SK-N-SH treated with all-trans-retinoic acid at 6 μM for 48 hours (cell line): Measurements from ENCODE around the gene ARGLU1.

ENCODE experiments used
- ATAC-seq: fragments of 200-7000 bp; cut with Tn5 transposase; 3 replicates; pipeline ENCODE4 v1.9.1; 2020; ENCODE audit warnings: mild to moderate bottlenecking, moderate library complexity
- BACH2 ChIP-seq: fragments of 250-450 bp; sonication (Bioruptor Pico); IDR thresholded peaks from 2 replicates; pipeline ENCODE4 v1.9.0; 2021; ENCODE audit warnings: mild to moderate bottlenecking, borderline replicate concordance
- CSDC2 ChIP-seq: fragments of 250-450 bp; sonication (Bioruptor Pico); IDR thresholded peaks from 2 replicates; pipeline ENCODE4 v1.5.0; 2020; ENCODE audit warnings: mild to moderate bottlenecking, moderate library complexity
- ESRRG ChIP-seq: fragments of 250-450 bp; sonication (Bioruptor Pico); IDR thresholded peaks from 2 replicates; pipeline ENCODE4 v1.6.1; 2021; ENCODE audit warnings: mild to moderate bottlenecking
- GLIS3 ChIP-seq: fragments of 250-450 bp; sonication (Bioruptor Pico); IDR thresholded peaks from 2 replicates; pipeline ENCODE4 v1.5.0; 2020; ENCODE audit warnings: mild to moderate bottlenecking, moderate library complexity
- OSR1 ChIP-seq: fragments of 250-450 bp; sonication (Bioruptor Pico); IDR thresholded peaks from 2 replicates; pipeline ENCODE4 v1.8.0; 2022; ENCODE audit warnings: moderate library complexity, mild to moderate bottlenecking, inconsistent platforms
- PPARA ChIP-seq: fragments of 250-450 bp; sonication (Bioruptor Pico); IDR thresholded peaks from 2 replicates; pipeline ENCODE4 v1.5.0; 2020; ENCODE audit warnings: mild to moderate bottlenecking, borderline replicate concordance
- RARB ChIP-seq: fragments of 250-450 bp; sonication (Bioruptor Pico); IDR thresholded peaks from 2 replicates; pipeline ENCODE4 v1.8.0; 2021; ENCODE audit warnings: mild to moderate bottlenecking, moderate library complexity
- SNAI2 ChIP-seq: fragments of 250-450 bp; sonication (Bioruptor Pico); IDR thresholded peaks from 2 replicates; pipeline ENCODE4 v1.5.0; 2020; ENCODE audit warnings: mild to moderate bottlenecking, moderate library complexity
- TCF4 ChIP-seq: fragments of 250-450 bp; sonication (Bioruptor Pico); IDR thresholded peaks from 2 replicates; pipeline ENCODE4 v1.8.0; 2021; ENCODE audit warnings: mild to moderate bottlenecking, moderate library complexity, borderline replicate concordance
- TOX ChIP-seq: fragments of 250-450 bp; sonication (Bioruptor Pico); IDR thresholded peaks from 2 replicates; pipeline ENCODE4 v1.8.0; 2021; ENCODE audit warnings: mild to moderate bottlenecking, moderate library complexity, borderline replicate concordance
- ZC3H10 ChIP-seq: fragments of 250-450 bp; sonication (Bioruptor Pico); IDR thresholded peaks from 2 replicates; pipeline ENCODE4 v1.5.1; 2021; ENCODE audit warnings: mild to moderate bottlenecking, moderate library complexity
- ZFP30 ChIP-seq: fragments of 450-650 bp; formaldehyde crosslinking; IDR thresholded peaks from 2 replicates; pipeline ENCODE4 v1.5.0; 2022; ENCODE audit warnings: mild to moderate bottlenecking, moderate library complexity
- ZNF565 ChIP-seq: fragments of 450-650 bp; formaldehyde crosslinking; conservative IDR thresholded peaks from 2 replicates; pipeline ENCODE4 v1.5.0; 2020; ENCODE audit warnings: low read depth, mild to moderate bottlenecking, moderate library complexity
- ZNF70 ChIP-seq: fragments of 450-650 bp; formaldehyde crosslinking; IDR thresholded peaks from 2 replicates; pipeline ENCODE4 v1.5.0; 2020; ENCODE audit warnings: mild to moderate bottlenecking, moderate library complexity
- ZNF8 ChIP-seq: fragments of 450-650 bp; formaldehyde crosslinking; IDR thresholded peaks from 2 replicates; pipeline ENCODE4 v1.5.0; 2020; ENCODE audit warnings: mild to moderate bottlenecking, moderate library complexity
- TF ChIP-seq, protein P1 (sequence below): fragments of 250-450 bp; sonication (Bioruptor Pico); IDR thresholded peaks from 2 replicates; pipeline ENCODE4 v1.5.0; 2020; ENCODE audit warnings: mild to moderate bottlenecking, moderate library complexity
- TF ChIP-seq, protein P2 (sequence below): fragments of 250-450 bp; sonication (Bioruptor Pico); IDR thresholded peaks from 2 replicates; pipeline ENCODE4 v1.5.1; 2021; ENCODE audit warnings: mild to moderate bottlenecking, moderate library complexity
- TF ChIP-seq, protein P3 (sequence below): fragments of 250-450 bp; sonication (Bioruptor Pico); IDR thresholded peaks from 2 replicates; pipeline ENCODE4 v1.5.1; 2020; ENCODE audit warnings: low read depth, mild to moderate bottlenecking, moderate library complexity
- TF ChIP-seq, protein P4 (sequence below): fragments of 250-450 bp; sonication (Bioruptor Pico); IDR thresholded peaks from 2 replicates; pipeline ENCODE4 v1.8.0; 2021; ENCODE audit warnings: low read depth, mild to moderate bottlenecking, moderate library complexity, borderline replicate concordance

Gene ARGLU1

DNA sequence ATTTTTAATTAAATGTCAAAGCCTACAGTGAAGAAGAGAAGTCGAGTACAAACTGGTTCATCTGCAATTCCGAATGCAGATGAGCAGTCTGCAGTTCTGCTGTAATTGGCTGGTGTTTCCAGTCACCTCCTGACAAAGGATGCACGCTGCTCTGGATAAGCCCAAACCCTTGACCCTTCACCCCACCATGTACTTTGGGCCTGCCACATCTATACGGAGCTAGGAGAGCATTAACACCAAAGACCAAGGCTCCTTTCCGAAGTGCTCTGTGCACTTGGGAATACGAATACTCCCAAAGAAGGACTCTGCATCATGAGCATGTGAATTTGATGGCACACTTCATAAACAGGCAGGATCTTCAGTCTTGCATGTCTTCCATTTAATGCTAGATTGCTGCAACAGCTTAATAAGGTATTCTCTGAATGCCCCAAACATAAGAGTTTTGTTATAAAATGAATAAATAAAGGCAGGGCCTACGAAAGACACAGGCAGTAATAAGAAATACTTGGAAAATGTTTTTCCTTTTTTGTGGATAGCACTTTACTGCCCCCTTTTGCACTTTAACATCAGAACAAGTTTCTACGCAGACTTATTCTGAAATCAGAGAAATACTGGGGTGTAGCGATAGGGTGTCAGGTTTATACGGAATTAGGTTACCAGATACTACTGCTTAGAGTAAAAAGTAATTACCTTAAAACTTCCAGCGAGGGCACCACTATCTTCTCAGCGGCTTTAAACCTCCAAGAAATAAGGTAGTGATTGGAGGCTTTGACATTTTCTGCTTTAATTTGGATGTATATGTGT lies 47.5 kb downstream of the ARGLU1 start:
- TF ChIP-seq CSDC2 (no peak), TCF4 (no peak), GLIS3 (CRISPR knock-in tag) (no peak), OSR1 (no peak), SNAI2 (CRISPR knock-in tag) (no peak), TOX (CRISPR knock-in tag) (no peak)
- TF ChIP-seq, protein P1, sequence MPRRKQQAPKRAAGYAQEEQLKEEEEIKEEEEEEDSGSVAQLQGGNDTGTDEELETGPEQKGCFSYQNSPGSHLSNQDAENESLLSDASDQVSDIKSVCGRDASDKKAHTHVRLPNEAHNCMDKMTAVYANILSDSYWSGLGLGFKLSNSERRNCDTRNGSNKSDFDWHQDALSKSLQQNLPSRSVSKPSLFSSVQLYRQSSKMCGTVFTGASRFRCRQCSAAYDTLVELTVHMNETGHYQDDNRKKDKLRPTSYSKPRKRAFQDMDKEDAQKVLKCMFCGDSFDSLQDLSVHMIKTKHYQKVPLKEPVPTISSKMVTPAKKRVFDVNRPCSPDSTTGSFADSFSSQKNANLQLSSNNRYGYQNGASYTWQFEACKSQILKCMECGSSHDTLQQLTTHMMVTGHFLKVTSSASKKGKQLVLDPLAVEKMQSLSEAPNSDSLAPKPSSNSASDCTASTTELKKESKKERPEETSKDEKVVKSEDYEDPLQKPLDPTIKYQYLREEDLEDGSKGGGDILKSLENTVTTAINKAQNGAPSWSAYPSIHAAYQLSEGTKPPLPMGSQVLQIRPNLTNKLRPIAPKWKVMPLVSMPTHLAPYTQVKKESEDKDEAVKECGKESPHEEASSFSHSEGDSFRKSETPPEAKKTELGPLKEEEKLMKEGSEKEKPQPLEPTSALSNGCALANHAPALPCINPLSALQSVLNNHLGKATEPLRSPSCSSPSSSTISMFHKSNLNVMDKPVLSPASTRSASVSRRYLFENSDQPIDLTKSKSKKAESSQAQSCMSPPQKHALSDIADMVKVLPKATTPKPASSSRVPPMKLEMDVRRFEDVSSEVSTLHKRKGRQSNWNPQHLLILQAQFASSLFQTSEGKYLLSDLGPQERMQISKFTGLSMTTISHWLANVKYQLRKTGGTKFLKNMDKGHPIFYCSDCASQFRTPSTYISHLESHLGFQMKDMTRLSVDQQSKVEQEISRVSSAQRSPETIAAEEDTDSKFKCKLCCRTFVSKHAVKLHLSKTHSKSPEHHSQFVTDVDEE (CRISPR knock-in tag) = no peak

DNA sequence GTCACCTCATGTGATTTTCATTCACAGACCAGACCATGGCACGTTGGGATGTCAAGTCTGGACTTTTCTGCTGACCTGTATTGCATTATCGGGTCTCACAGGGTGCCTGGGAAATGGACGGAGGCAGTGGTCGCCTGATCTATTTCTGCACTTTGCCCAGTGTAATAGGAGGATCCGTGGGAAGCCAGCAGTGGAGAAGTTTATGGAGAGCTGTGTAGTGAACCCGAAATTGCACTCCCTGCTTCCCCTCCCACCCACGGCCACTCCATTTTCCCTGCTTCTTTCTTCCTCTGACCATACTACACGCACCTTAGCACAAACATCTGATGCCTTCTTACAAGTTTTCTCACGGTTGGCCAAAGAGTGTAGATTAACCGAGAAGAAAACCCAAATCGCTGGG lies 49.4 kb downstream of the ARGLU1 start:
- no peak for ATAC-seq
- TF ChIP-seq TOX (CRISPR knock-in tag) = no peak
- TF ChIP-seq, protein P2, sequence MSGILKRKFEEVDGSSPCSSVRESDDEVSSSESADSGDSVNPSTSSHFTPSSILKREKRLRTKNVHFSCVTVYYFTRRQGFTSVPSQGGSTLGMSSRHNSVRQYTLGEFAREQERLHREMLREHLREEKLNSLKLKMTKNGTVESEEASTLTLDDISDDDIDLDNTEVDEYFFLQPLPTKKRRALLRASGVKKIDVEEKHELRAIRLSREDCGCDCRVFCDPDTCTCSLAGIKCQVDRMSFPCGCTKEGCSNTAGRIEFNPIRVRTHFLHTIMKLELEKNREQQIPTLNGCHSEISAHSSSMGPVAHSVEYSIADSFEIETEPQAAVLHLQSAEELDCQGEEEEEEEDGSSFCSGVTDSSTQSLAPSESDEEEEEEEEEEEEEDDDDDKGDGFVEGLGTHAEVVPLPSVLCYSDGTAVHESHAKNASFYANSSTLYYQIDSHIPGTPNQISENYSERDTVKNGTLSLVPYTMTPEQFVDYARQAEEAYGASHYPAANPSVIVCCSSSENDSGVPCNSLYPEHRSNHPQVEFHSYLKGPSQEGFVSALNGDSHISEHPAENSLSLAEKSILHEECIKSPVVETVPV (CRISPR knock-in tag) = no peak
- no peak for TF ChIP-seq PPARA (CRISPR knock-in tag)
- TF ChIP-seq OSR1 = no peak
- TF ChIP-seq ZNF70 = no peak
- TF ChIP-seq ZNF8 = no peak
- TF ChIP-seq ESRRG (CRISPR knock-in tag) = no peak
- no peak for TF ChIP-seq RARB (CRISPR knock-in tag)
- no peak for TF ChIP-seq BACH2 (CRISPR knock-in tag)
- TF ChIP-seq ZC3H10 (CRISPR knock-in tag) = no peak
- TF ChIP-seq, protein P3, sequence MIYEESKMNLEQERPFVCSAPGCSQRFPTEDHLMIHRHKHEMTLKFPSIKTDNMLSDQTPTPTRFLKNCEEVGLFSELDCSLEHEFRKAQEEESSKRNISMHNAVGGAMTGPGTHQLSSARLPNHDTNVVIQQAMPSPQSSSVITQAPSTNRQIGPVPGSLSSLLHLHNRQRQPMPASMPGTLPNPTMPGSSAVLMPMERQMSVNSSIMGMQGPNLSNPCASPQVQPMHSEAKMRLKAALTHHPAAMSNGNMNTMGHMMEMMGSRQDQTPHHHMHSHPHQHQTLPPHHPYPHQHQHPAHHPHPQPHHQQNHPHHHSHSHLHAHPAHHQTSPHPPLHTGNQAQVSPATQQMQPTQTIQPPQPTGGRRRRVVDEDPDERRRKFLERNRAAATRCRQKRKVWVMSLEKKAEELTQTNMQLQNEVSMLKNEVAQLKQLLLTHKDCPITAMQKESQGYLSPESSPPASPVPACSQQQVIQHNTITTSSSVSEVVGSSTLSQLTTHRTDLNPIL = no peak
- no peak for TF ChIP-seq ZNF565 (CRISPR knock-in tag)
- TF ChIP-seq, all 23 proteins: peak for 0

More for the DNA sequence above, 47.5 kb downstream of the ARGLU1 start:
- peak; percentile 42; the same call in 1 of the 3 replicates for ATAC-seq

DNA sequence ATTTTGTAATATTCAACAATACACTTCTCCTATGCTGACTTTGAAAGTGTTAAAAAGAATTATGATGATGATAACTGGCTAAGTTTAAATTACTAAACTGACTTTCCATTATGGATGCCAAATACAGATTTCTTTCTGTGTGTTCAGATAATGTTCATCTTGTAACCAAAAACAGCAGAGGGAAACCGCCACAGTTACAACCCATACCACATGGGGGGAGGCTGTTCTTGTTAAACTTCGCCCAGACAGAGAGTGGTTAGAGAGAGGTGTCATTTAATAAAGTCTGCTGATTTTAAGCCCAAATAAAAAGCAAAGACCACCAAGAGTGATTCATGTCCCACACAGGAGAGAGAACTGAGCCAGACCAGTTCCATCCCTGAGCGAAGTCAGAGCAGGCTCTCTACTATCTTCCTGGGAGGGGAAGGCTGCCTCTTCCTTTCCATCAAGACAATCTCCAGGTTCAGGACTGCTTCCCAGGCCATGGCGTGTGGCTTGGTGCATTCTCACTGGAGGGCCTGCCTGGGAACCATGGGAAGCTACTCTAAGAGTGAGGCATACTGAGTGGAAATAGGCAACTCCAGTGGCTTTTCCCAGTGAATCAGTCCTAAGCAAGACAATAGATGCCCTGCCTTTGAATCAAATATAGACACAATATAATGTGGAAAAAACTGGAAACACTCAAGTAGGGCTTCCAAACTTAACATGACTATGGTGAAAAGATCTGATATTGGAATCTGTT lies 50.7 kb downstream of the ARGLU1 start:
- TF ChIP-seq RARB (CRISPR knock-in tag) (no peak), ZNF70 (no peak), CSDC2 (no peak)
- no peak for ATAC-seq

DNA sequence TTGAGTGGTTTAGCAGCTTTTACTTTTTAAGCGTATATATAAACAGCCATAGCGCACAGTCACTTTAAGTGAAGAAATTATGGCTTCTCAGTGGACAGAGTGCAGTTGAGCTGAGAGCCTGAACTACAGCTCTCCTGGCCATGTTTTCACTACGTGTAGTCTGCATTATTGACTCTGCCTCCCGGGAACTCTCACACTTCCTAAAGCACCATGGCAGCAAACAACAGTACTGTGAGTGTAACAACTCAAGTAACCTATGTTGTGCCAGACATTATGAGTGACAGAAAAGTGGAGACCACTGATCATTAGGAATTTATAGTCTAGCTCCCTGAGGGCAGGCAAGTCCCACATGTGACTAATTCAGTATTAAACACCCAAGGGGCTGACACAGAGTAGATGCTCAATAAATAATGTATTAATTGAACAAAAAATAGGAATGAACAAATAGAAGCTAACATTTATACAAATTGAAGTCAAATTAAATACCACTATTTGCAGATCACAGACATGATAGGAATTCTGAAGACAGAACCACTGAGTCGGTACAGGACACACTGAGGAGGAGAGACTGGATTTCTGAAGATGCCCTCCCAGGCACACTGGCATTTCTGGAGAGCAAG lies 52.2 kb downstream of the ARGLU1 start:
- no peak for ATAC-seq

More for the DNA sequence above, 52.2 kb downstream of the ARGLU1 start:
- no peak for TF ChIP-seq RARB (CRISPR knock-in tag)
- TF ChIP-seq, protein P2 (CRISPR knock-in tag) = no peak
- TF ChIP-seq, protein P4, sequence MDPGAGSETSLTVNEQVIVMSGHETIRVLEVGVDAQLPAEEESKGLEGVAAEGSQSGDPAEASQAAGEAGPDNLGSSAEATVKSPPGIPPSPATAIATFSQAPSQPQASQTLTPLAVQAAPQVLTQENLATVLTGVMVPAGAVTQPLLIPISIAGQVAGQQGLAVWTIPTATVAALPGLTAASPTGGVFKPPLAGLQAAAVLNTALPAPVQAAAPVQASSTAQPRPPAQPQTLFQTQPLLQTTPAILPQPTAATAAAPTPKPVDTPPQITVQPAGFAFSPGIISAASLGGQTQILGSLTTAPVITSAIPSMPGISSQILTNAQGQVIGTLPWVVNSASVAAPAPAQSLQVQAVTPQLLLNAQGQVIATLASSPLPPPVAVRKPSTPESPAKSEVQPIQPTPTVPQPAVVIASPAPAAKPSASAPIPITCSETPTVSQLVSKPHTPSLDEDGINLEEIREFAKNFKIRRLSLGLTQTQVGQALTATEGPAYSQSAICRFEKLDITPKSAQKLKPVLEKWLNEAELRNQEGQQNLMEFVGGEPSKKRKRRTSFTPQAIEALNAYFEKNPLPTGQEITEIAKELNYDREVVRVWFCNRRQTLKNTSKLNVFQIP (CRISPR knock-in tag) = no peak
- TF ChIP-seq ZFP30 (CRISPR knock-in tag) = no peak
- no peak for TF ChIP-seq ESRRG (CRISPR knock-in tag)
- TF ChIP-seq ZNF8 = no peak
